PC-3 (cell line): Measurements from ENCODE around the gene MFN2. TPM values are rescaled to one million over a fixed set of nuclear protein-coding genes. Genes with fewer than 3 reads are reported as not detected.

Experiments
- ATAC-seq: fragments of 200-7000 bp; cut with Tn5 transposase; 2 replicates; pipeline ENCODE4 v1.9.1; 2020; ENCODE audit warnings: mild to moderate bottlenecking, moderate library complexity
- BruUV-seq: library from RNA; stranded (reverse); fragments of 400-500 nt; replicated peaks from 2 replicates; lab custom pipeline; 2021; lab: Mats Ljungman, UMichigan
- CTCF ChIA-PET: fragments of 300-600 bp; sonication (Branson Sonifier 250); formaldehyde crosslinking; loops from one replicate; lab custom pipeline; 2022; ENCODE audit warnings: antibody characterized with exemption; lab: Charles Lee
- POLR2A ChIA-PET: fragments of 300-600 bp; sonication (Branson Sonifier 250); formaldehyde crosslinking; loops from one replicate; lab custom pipeline; 2022; ENCODE audit warnings: antibody characterized with exemption; ENCODE audit not compliant: unreplicated experiment; lab: Charles Lee
- DNase-seq: peaks from one replicate; pipeline ENCODE4 v3.0.0-alpha.2; 2015
- H2AFZ ChIP-seq: fragments of 300-600 bp; sonication (generic); 2 replicates; pipeline ENCODE4 v1.6.0; 2016; ENCODE audit warnings: antibody characterized with exemption, low read length
- H3F3A ChIP-seq: fragments of 300-600 bp; sonication (generic); one replicate; pipeline ENCODE4 v1.6.0; 2017; ENCODE audit warnings: antibody characterized with exemption, low read length, control low read depth, mild to moderate bottlenecking; ENCODE audit not compliant: unreplicated experiment
- H3K27ac ChIP-seq: fragments of 300-600 bp; sonication (generic); 2 replicates; pipeline ENCODE4 v1.5.1; 2016; ENCODE audit warnings: mild to moderate bottlenecking, low read length
- H3K27me3 ChIP-seq: fragments of 300-600 bp; sonication (generic); 2 replicates; pipeline ENCODE4 v1.6.1; 2016; ENCODE audit warnings: low read length, mixed read lengths
- H3K36me3 ChIP-seq: fragments of 300-600 bp; sonication (generic); 2 replicates; pipeline ENCODE4 v1.6.1; 2016; ENCODE audit warnings: low read depth, mixed run types, low read length, mixed read lengths
- H3K4me1 ChIP-seq: fragments of 300-600 bp; sonication (generic); 2 replicates; pipeline ENCODE4 v1.5.1; 2016; ENCODE audit warnings: low read length; ENCODE audit not compliant: insufficient read depth
- H3K4me2 ChIP-seq: fragments of 300-600 bp; sonication (generic); 2 replicates; pipeline ENCODE4 v1.6.0; 2016; ENCODE audit warnings: low read length
- H3K4me3 ChIP-seq: fragments of 300-600 bp; sonication (generic); 2 replicates; pipeline ENCODE4 v1.5.1; 2016; ENCODE audit warnings: mild to moderate bottlenecking, low read length, mixed read lengths
- H3K79me2 ChIP-seq: fragments of 300-600 bp; sonication (generic); 2 replicates; pipeline ENCODE4 v1.6.1; 2017; ENCODE audit warnings: low read length, mixed read lengths
- H3K9ac ChIP-seq: fragments of 300-600 bp; sonication (generic); 2 replicates; pipeline ENCODE4 v1.6.0; 2016; ENCODE audit warnings: mild to moderate bottlenecking, low read length
- H3K9me2 ChIP-seq: fragments of 300-600 bp; sonication (generic); replicated peaks from 2 replicates; pipeline ENCODE4 v1.6.1; 2016; ENCODE audit warnings: mixed run types, low read length, mixed read lengths
- H3K9me3 ChIP-seq: fragments of 300-600 bp; sonication (generic); 2 replicates; pipeline ENCODE4 v1.6.1; 2016; ENCODE audit warnings: low read length, mixed read lengths
- H4K20me1 ChIP-seq: fragments of 300-600 bp; sonication (generic); 2 replicates; pipeline ENCODE4 v1.6.1; 2016; ENCODE audit warnings: low read length, mixed read lengths
- EZH2 ChIP-seq: fragments of 300-600 bp; sonication (generic); IDR thresholded peaks from one replicate; pipeline ENCODE4 v1.6.1; 2017; ENCODE audit warnings: antibody characterized with exemption, mild to moderate bottlenecking, low read length; ENCODE audit not compliant: unreplicated experiment
- EZH2phosphoT487 ChIP-seq: fragments of 300-600 bp; sonication (generic); IDR thresholded peaks from 2 replicates; pipeline ENCODE4 v1.6.1; 2018; ENCODE audit warnings: mild to moderate bottlenecking, antibody characterized with exemption, low read length, borderline replicate concordance
- intact Hi-C: fragments of 100-400 bp; cut with micrococcal nuclease; formaldehyde crosslinking; loops from 2 replicates; pipeline ENCODE4 v1.9.0; 2023
- total RNA-seq: library from RNA; depleted of rRNA; stranded (reverse); fragments of >200 nt; gene quantifications from 2 replicates; pipeline ENCODE4 v1.2.3, GENCODE V29; 2014
- TF ChIP-seq, protein P1 (sequence below): fragments of 300-600 bp; sonication (generic); conservative IDR thresholded peaks from 2 replicates; pipeline ENCODE4 v1.5.1; 2017; ENCODE audit warnings: antibody characterized with exemption, low read depth, mild to moderate bottlenecking, low read length

Gene MFN2
- total RNA-seq, 1 experiment from 2014 or later, result 97.8 TPM

DNA sequence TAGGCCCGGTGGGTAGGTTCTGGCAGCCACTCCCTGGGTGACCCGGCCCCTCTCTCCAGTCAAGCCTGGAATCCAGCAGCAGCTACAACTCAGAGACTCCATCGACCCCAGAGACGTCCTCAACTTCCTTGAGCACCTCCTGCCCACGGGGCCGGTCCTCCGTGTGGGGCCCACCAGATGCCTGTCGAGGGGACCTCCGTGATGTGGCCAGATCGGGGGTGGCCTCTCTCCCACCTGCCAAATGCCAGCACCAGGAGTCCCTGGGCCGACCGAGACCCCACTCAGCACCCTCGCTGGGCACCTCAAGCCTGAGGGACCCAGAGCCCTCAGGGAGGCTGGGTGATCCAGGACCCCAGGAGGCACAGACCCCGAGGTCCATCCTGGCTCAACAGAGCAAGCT is 41.8 kb downstream of the MFN2 start:
- ChIA-PET CTCF (no interaction called here), POLR2A (no interaction called here)
- Histone ChIP-seq H4K20me1 (no peaks in the 10 kb centered on the region), H3K27me3 (no peaks in the 10 kb centered on the region), H3K79me2 (peaks cover 20% of the 10 kb centered on the region), H3K4me1 (no peaks in the 10 kb centered on the region), H3K4me2 (no peak overlapping the region), H3F3A (no peaks in the 10 kb centered on the region), H3K36me3 (no peaks in the 10 kb centered on the region), H3K4me3 (no peak overlapping the region), H3K9me2 (no peaks in the 10 kb centered on the region), H3K9me3 (no peaks in the 10 kb centered on the region), H3K9ac (no peak overlapping the region), H2AFZ (no peak overlapping the region), H3K27ac (no peak overlapping the region)
- intact Hi-C loops, result no loop called here
- TF ChIP-seq, protein P1, sequence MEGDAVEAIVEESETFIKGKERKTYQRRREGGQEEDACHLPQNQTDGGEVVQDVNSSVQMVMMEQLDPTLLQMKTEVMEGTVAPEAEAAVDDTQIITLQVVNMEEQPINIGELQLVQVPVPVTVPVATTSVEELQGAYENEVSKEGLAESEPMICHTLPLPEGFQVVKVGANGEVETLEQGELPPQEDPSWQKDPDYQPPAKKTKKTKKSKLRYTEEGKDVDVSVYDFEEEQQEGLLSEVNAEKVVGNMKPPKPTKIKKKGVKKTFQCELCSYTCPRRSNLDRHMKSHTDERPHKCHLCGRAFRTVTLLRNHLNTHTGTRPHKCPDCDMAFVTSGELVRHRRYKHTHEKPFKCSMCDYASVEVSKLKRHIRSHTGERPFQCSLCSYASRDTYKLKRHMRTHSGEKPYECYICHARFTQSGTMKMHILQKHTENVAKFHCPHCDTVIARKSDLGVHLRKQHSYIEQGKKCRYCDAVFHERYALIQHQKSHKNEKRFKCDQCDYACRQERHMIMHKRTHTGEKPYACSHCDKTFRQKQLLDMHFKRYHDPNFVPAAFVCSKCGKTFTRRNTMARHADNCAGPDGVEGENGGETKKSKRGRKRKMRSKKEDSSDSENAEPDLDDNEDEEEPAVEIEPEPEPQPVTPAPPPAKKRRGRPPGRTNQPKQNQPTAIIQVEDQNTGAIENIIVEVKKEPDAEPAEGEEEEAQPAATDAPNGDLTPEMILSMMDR, result no peak
- no peak for TF ChIP-seq EZH2
- no peak for TF ChIP-seq EZH2phosphoT487
- no TSS peak for BruUV-seq
- DNase-seq, result no peak
- ATAC-seq, result no peak

DNA sequence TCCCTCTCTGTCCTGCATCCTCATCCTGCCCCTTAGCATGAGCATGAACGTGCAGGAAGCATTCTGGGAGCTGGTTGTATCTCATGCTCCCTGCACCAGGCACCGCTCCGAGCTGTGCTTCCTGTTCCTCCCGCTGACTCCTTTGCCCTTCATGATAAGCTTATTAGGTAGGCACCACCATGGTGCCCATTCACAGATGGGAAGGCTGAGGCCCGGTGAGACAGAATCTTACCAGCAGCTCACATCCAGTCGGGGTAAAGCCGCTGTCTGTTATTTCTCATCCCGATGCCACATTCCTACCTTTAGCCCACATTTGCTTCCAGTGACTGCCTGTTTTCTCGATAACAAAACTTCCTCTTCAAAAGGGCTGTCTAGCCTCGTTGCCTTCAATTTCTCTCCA is 46.3 kb downstream of the MFN2 start:
- BruUV-seq, result no TSS peak
- Histone ChIP-seq H3K9me3 (no peaks in the 10 kb centered on the region), H3K4me3 (no peak overlapping the region), H3K27me3 (no peaks in the 10 kb centered on the region), H3K27ac (no peak overlapping the region), H3F3A (no peaks in the 10 kb centered on the region), H2AFZ (no peak overlapping the region), H3K36me3 (0 out of 2 replicates have a peak, but pooled peaks cover 4% of the 10 kb centered on the region), H3K79me2 (peaks cover 2% of the 10 kb centered on the region), H3K9ac (no peak overlapping the region), H3K4me2 (no peak overlapping the region), H3K4me1 (no peaks in the 10 kb centered on the region), H4K20me1 (no peaks in the 10 kb centered on the region), H3K9me2 (no peaks in the 10 kb centered on the region)
- no peak for DNase-seq
- intact Hi-C loops, result no loop called here
- TF ChIP-seq EZH2, result no peak
- TF ChIP-seq, protein P1, result no peak
- TF ChIP-seq EZH2phosphoT487, result no peak
- ChIA-PET POLR2A (no interaction called here), CTCF (interaction anchor here (0.7 kb wide), 1 partner anchor 188 kb away, joined by 6 read pairs; no protein-coding TSS in a partner anchor)
- ATAC-seq, result no peak

DNA sequence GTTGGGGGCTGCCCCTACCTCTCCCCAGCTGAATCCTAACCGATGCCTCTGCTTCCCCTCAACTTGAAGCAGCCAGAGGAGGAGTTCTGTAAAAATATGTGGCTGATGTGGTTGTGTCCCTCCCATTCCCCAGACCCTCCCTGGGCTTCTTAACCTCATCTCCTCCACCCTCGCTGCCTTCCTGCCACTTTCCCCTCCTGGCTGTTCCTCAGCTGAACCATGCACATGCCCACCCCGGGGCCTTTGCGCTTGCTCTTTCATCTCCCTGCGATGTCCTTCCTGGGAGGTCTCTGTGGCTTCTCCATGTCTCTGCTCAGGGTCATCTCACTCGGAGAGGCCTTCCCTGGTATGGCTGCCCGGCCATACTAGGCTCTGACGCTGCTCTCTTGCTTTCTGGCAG is 48.0 kb downstream of the MFN2 start:
- POLR2A ChIA-PET, result no interaction called here
- Histone ChIP-seq H3F3A (no peaks in the 10 kb centered on the region), H2AFZ (no peak overlapping the region), H3K79me2 (no peaks in the 10 kb centered on the region), H3K27me3 (no peaks in the 10 kb centered on the region), H3K9me2 (no peaks in the 10 kb centered on the region), H3K9ac (no peak overlapping the region), H3K27ac (no peak overlapping the region), H4K20me1 (no peaks in the 10 kb centered on the region), H3K4me3 (no peak overlapping the region), H3K9me3 (no peaks in the 10 kb centered on the region), H3K4me2 (no peak overlapping the region), H3K36me3 (0 out of 2 replicates have a peak, but pooled peaks cover 4% of the 10 kb centered on the region), H3K4me1 (no peaks in the 10 kb centered on the region)
- intact Hi-C loops, result no loop called here
- CTCF ChIA-PET, result no interaction called here
- DNase-seq (no peak), ATAC-seq (no peak)
- TF ChIP-seq EZH2, result no peak
- TF ChIP-seq, protein P1, result no peak
- TF ChIP-seq EZH2phosphoT487, result no peak
- BruUV-seq, result no TSS peak
